Fibroblast of upper back skin (primary cell): ENCODE data around the gene HOXC10.
A peak's percentile ranks its signal among the peaks of the same experiment; 100 is the strongest.

Experiments
- DNase-seq: peaks from one replicate; pipeline ENCODE4 v3.0.0-alpha.2; 2013

HOXC10 gene

GRCh38 chr12:54017027-54017788, 32.3 kb downstream of the HOXC10 start:
- DNase-seq, result peak; percentile 67

GRCh38 chr12:54017878-54018467, 33.0 kb downstream of the HOXC10 start:
- DNase-seq, result peak; percentile 98

- DNase-seq, result peak; percentile 82
Observed at GRCh38 chr12:54018468-54018984, 33.6 kb downstream of the HOXC10 start.

DNA sequence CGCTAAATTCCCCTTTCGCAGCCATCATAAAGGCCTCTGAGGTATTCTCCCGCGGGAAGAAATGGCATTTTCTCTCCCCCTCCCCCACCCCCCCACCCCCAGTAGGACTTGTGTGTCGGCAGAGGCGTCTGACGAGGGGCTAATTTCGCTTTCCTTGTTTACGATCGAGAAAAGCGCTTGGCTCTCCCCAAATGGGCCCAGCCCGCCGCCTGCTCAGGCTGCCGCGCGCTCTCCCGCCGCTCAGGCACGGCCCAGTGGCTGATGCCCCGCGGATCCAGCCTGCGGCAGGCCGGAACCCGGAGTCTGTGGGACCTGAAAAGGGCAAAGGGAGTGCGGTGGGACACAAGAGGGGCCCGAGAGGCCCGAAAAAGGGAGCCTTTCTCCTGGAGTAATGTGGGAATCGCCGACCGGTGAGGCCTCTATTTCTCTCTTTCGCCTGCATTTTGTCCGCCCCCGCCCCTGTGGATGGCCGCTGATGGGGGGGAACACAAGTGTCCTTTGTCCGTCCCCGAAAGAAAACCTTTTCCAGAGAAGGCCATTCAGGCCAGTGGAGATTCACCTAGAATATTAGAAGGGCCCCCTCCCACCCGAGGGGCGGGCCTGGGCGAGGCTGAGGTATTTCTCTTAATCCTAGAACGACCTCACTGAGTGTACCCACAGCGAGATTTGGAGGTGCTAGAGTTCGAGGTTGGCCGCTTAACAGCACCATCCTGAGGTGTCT, 34.3 kb downstream of the HOXC10 start:
- DNase-seq, result peak; percentile 73

DNA sequence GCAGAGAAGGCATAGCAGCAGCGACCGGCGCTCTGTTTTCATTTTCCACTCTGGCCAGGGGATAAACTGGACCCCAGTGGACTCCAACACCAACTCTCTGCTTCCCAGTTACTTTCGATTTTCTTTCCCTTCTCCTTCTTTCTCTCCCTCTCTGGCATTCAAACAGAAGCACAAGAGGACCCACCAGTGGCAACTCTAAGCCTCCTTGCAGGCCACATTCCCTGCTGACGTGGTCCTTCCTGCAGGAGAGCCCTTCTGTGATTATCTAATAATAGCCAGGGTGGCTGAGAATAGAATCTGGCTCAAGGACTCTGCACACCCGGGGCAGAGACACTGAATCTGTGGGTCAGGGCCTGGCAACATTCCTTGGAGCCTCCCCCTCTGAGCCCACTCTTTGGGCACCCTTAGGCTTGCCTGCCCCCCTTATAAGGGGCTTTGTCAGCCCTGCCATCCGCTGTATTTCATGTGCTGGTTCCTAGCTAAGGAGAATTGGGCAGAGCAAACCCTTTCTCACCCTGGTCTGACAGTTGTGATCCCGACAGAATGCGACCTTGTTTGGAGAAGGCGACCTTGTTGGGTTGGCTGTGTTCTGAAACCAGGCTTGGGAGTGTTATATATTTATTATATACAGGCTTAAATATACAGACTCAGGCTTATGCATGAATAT, 35.1 kb downstream of the HOXC10 start:
- peak; percentile 71 for DNase-seq

DNA sequence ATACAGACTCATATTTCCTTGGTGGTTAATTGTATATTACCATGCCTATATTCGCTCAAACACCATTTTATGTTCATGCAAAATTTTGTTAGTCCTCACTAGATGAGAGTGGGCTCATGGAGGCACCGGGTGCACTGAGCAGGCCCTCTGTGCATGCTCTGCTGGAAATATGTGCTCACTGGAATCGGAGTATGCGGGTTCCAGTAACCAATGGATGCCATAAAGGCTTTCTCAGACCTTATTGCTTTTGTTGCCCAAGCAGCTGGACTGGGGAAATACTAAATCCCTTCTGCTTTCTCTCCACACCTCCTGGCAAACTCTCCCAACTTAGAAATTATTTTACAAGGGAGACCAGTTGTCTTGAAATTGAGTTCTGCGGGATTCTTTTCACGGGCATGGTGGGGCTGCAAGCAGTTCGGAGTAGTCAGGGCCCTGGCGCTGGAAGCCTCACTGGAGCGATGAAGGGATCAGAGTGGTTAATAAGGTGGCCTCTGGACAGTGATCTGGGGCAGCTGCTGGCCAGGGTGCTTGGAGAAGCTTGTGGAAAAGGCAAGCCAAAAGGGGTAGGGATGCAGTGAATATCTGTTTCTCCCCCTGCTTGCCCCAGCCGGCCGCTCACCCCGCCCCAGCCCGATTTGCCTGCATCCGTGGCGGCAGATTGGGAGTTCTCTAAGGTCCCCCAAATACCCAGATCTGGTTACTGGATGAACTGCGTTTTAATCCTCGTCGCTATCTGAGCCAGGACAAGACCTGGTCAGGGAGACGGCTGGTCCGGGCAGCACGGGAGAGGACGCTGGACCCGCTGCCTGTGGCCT, 35.9 kb downstream of the HOXC10 start:
- no peak for DNase-seq

DNA sequence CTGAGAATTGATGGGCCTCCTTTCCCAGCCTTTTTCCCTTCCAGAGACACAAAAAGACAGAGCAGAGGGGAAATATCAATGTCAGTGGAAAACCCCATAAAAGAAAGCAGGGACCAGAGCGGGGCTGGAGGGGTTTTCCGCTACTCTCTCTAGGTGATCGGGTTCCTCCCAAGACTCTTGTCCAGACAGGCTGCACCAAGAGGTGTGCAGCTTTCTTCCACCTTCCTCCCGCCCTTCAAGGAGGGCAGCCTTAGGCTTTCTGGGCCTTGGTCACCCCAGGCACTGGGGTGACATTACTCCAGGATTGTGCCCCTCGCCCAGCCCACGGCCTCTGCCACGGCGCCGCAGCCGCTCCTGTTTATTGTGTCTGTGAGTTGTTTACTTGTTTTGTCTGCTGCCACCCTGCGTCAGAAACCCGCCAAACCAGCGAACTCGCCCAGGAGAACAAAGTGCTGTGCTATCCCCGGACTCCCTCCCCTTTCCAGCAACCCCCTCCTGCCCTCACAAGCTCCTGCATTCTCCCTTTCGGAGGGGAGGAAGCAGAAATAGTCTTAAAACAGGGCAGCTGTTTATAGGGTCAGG, 36.6 kb downstream of the HOXC10 start:
- DNase-seq, result peak; percentile 46

DNA sequence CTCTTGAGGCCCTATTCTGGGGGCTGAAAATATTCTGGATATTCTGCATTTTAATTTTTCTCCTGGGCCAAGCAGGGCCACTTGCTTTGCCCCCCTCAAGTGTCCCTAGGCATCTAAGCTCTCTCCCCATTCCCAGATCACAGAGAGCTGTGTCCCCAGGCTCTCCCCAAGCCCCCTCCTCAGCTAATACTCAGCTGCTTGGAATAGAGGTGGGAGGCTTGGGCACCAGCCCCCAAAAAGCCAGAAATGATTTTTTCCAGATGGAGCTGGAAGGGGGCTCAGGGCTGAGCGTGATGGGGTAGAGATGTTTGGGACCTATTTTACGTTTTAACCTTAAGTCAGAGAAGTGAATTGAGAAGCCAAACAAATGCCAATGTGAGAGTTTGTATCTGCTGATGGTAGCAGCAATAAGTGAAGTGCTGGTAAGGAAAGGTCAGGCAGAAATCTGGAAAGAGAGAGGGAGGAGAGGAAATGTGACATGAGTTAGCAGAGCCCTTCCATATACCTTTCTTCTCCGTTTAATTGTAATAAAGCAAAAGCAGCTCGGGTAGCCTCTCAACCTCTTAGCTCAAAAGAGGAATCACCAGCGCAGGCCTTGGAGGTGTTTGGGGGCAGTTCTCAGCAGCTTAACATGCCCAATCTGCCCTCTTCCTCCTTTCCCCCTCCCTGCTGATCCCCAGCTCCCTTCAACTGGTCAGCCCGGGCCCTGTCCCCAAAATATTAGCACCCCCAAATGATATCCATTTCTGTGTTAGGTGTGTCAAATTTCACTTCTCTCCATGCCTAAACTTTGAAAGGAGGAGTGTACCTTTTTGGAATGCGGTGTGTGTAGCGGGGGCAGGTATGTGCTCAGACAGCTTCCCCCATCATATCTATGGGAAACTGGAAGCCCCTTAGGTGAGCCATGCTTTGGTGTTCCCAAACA, 38.3 kb downstream of the HOXC10 start:
- no peak for DNase-seq

- DNase-seq, result no peak
Observed at GRCh38 chr12:54024127-54024526, 39.2 kb downstream of the HOXC10 start.

- no peak for DNase-seq
Observed at GRCh38 chr12:54024581-54025305, 39.8 kb downstream of the HOXC10 start.

DNA sequence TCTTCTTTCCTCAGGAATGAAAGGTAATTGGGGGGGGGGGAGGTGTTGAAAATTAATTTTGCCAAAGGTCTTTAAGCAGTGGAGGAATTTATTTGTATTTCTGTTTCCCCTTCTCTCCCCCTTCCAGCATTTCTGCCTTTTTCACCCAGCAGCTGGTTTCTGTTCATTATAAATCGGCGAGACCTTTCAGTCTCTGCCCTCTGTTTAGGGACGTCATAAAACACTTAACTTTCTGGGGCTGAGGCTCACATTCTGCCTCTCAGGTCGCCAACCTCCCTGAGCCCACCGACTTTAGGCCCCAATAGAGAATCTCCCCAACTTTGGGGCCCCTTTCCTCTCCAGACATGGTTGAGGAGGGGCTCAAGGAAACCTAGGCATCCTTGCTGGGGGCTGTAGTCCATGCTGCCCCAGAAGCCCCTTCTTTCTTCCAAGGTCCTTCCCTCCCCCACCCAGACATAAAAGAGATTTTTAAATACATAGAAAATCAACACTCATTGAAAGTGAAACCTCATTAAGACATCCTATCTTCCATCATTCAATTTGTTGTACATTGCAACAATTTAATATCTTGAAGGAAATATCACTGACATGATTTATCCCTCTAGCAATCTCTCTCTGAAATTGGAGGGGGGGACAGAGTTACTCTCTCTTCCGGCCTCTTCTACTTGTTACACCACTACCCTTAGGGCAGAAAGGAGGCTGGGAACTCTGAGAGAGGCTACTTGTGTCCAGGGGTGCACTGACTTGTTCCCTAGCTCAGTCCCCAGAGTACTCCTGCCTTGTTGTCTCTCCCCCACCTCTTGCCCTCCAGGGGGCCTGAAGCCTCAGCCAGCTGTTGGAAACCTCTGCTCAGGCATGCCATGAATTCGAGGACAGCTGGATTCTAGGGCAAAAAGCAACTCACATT, 40.8 kb downstream of the HOXC10 start:
- peak; percentile 67 for DNase-seq

DNA sequence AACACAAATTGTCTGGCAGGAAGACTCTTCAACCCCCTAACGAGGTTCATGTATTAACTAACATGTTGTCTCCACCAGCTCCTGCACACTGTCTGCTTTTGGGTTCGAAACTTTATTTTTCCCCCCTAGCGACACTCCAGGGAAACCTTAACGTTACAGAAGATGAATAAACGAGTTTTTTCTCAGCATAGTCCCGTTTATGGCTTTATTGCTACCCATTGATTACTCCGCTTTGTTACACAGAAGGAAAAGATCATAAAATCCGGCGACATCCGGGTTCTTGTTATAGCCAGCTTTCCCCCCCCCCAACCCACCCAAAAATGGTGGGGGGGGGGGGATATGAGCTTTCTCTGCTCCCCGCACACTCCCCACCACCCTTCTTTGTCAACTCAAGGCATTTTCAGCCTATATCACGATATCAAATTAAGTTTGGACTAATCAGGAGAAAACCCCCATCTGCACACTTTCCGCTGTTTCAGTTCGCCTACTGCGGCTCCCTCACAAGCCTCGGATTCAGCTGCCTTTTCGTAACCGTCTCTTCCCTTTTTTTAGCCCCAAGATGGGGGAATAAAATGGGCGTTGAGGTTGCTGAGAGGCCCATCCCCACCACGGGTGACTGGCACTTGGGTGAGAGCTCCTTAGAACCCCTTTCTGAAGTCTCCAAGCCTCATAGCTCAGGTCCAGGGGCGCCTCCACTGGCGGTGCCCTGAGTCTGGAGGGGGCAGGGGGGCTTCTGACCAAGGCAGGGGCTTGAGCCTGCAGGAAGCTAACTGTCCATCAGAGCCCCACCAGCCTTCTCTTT, 41.9 kb downstream of the HOXC10 start:
- DNase-seq, result no peak

DNA sequence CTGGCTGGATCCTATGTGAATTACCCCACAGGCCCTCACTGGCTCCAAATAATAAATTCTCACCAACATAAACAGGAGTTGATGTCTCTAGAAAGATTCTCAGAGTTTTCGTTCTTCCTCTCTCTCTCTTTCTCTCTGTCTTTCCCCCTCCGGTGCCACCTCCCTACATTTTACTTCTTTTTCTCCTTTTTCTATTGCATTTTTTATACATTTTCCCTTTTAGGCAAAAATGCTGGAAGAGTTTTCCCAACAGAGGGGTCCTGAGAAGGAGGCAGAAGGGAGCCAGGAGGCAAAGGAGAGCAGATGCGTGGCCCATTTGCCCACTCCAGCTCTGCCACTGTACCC, 42.5 kb downstream of the HOXC10 start:
- DNase-seq, result no peak

DNA sequence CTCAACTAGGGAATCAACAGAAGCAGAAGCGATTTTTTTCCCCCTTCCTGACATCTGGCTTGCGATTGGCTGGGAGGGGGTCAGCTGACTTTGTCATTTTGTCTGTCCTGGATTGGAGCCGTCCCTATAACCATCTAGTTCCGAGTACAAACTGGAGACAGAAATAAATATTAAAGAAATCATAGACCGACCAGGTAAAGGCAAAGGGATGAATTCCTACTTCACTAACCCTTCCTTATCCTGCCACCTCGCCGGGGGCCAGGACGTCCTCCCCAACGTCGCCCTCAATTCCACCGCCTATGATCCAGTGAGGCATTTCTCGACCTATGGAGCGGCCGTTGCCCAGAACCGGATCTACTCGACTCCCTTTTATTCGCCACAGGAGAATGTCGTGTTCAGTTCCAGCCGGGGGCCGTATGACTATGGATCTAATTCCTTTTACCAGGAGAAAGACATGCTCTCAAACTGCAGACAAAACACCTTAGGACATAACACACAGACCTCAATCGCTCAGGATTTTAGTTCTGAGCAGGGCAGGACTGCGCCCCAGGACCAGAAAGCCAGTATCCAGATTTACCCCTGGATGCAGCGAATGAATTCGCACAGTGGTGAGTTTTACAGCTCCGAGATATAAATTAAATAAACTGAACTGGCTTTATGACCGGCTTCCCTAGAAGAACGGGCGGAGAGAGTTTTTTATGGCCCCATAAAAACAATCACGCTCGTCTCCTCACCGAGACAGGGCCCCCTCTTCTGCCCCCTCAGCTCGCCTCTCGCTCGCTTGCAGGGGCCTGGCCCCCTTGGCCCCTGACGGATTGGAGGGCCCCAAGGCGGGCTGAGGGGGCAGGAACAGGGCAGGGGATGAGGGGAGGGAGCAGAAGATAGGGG, 43.6 kb downstream of the HOXC10 start, which contains the start of gene HOXC6:
Gene HOXC6 (plus strand): TSS at position 127 of the 888 bp plus-strand sequence. CDS start 82 bp downstream, at position 209.
- peak; percentile 78 for DNase-seq

GRCh38 chr12:54029529-54030441, 44.8 kb downstream of the HOXC10 start:
- no peak for DNase-seq

GRCh38 chr12:54030442-54030801, 45.5 kb downstream of the HOXC10 start:
- DNase-seq, result no peak
